ENCODE measurements around the gene P2RY8.
"Not testable (repeated sequence)": the region's sequence is repeated elsewhere in the genome, so short reads cannot be mapped to it uniquely, and the experiment has no call there.

P2RY8 gene

DNA sequence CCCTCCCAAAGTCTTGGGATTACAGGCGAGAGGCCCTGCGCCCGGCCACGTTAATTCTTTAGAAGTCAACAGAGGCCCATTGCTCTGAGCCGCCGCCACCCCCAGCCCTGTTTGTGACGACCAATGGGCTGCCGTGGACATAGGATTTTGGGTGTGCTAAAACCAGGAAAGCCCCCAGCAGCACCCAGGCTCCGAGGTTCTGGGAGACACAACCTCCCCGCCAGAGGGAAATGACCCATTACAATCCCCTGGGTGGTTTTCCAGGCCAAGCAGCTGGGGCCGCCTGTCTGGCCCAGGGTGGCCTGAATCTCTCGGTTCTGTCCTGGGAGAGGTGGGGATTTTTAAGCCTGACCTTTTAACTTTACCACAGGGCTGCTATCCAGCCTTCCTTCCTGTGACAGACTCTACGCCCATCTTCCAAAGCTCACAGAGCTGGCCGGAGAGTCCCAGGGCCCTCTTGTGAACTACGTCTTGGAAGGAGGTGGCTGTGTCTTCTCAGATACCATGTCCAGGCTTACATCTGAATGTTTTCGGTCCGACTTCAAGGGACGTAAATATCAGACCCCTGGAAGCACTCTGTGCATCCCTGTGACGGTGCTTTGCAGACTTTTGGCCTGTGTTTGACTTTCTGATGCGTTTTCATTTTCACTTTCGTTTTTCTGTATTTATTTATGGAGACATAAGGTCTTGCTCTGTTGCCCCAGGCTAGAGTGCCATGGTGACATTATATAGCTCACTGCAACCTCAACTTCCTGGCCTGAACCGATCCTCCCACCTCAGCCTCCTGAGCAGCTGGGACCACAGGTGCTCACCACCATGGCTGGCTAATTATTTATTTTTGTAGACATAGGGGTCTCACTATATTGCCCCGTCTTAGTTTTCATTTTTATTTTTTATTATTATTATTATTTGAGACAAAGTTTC is 36.0 kb downstream of the P2RY8 start:
- DNase-seq (ENCODE audit: low read depth) = no peak
- no peak overlapping the region for H3K4me3 ChIP-seq (ENCODE audit: control insufficient read depth, low read depth, low read length)
- TF ChIP-seq, protein P1, sequence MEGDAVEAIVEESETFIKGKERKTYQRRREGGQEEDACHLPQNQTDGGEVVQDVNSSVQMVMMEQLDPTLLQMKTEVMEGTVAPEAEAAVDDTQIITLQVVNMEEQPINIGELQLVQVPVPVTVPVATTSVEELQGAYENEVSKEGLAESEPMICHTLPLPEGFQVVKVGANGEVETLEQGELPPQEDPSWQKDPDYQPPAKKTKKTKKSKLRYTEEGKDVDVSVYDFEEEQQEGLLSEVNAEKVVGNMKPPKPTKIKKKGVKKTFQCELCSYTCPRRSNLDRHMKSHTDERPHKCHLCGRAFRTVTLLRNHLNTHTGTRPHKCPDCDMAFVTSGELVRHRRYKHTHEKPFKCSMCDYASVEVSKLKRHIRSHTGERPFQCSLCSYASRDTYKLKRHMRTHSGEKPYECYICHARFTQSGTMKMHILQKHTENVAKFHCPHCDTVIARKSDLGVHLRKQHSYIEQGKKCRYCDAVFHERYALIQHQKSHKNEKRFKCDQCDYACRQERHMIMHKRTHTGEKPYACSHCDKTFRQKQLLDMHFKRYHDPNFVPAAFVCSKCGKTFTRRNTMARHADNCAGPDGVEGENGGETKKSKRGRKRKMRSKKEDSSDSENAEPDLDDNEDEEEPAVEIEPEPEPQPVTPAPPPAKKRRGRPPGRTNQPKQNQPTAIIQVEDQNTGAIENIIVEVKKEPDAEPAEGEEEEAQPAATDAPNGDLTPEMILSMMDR (IDR thresholded peaks at IDR 0.05; ENCODE audit: control insufficient read depth, insufficient read depth, low read depth, low read length, missing control alignments) = no peak

DNA sequence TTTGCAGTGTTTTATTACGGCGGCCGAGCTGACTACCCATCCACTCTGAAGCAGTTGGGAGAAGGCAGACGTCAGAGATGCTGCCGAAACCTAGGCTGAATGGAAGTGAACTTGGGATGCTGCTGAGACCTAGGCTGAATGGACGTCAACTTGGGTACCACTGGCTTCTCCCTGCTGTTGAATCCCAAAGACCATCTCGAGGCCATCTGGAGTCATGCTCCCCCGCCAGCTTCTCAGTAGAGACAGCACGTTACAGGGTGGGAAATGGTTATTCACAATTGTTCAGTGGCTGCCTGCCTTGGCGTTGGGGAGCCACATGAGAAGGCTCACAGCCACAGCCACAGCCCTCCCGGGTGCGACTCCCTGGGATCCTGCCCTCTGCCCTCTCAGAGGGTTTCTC is 40.9 kb downstream of the P2RY8 start:
- TF ChIP-seq, protein P1 (IDR thresholded peaks at IDR 0.05; ENCODE audit: control insufficient read depth, insufficient read depth, low read depth, low read length, missing control alignments) = no peak
- H3K4me3 ChIP-seq (ENCODE audit: control insufficient read depth, low read depth, low read length) = no peak overlapping the region
- no peak for DNase-seq (ENCODE audit: low read depth)

DNA sequence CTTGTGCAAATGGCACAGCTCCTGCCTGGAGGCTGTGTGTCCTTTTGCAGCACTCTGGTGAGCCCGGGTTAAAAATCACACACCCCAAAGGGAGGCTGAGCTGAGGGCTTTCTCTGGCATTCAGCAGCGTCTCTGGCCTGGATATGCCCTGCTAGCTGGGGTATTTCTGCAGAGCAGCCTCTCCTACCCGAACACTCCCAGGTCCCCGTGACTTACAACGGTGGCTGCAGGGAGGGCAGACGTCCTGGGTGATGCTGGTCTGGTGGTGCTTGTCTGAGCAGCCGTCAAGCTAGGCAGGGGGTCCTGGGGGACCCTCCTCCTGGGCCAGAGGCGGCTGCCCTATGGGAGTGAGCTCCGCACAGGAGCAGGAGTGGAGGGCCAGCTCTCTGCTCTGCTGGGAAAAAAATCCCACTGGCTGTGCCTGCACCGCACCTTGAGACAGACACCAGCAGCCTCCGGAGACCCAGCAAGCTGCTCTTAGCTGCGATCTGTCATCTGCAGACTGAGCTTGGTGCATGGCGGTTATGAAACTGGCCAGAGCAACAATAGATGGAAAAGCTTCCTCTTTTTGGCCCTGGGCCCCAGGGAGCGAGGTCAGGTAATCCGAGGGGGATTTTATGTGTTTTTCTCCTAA is 43.0 kb downstream of the P2RY8 start:
- TF ChIP-seq, protein P1 (IDR thresholded peaks at IDR 0.05; ENCODE audit: control insufficient read depth, insufficient read depth, low read depth, low read length, missing control alignments) = no peak
- H3K4me3 ChIP-seq (ENCODE audit: control insufficient read depth, low read depth, low read length) = no peak overlapping the region
- DNase-seq (ENCODE audit: low read depth) = no peak

DNA sequence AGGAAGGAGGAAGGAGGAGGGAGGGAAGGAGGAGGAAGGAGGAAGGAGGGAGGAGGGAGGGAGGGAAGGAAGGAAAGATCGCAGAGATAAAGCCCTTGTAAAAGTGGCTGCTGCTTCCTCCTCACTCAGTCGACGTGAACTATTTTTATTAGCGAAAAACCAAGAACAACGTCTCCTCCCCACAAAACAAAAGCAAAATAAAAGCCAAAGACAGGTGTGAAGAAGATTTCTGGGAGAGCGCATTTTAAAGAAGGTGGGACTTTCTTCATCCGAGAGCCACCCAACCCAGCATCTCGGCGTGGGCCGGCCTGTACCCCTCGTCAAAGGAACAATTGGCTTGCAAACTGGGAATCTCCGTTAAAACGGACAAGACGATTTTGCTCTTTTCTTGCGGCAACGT is 43.6 kb downstream of the P2RY8 start:
- TF ChIP-seq, protein P1 (IDR thresholded peaks at IDR 0.05; ENCODE audit: control insufficient read depth, insufficient read depth, low read depth, low read length, missing control alignments) = no peak
- no peak for DNase-seq (ENCODE audit: low read depth)
- no peak overlapping the region for H3K4me3 ChIP-seq (ENCODE audit: control insufficient read depth, low read depth, low read length)

DNA sequence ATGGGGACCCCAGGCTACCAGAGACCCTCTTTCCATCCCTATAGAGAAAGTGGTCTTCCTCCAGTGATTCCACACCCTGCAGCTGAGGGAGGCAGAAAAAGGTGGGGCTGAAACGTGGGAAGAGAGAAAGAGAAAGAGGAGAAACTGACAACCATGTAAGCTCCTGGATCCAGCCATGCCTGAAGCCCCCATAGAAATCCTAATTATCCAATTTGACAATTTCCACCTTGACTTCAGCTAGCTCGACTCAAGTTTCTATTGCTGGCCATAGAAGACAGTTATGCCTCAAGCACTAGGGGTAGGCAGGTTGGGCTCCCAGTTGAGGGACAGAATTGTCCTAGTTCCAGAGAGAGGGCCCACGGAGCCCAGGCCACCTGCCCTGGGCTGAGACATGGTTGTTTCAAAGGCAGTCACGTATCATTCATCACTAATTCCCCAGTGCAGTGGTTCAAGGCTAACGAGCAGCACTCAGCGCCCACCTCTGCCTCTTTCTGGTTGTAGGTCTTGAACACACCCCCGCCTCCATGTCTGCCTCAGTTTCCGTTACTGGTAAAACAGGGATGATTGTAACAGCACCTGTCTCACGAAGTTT is 44.5 kb downstream of the P2RY8 start:
- H3K4me3 ChIP-seq (ENCODE audit: control insufficient read depth, low read depth, low read length) = no peak overlapping the region
- no peak for DNase-seq (ENCODE audit: low read depth)
- TF ChIP-seq, protein P1 (IDR thresholded peaks at IDR 0.05; ENCODE audit: control insufficient read depth, insufficient read depth, low read depth, low read length, missing control alignments) = no peak

DNA sequence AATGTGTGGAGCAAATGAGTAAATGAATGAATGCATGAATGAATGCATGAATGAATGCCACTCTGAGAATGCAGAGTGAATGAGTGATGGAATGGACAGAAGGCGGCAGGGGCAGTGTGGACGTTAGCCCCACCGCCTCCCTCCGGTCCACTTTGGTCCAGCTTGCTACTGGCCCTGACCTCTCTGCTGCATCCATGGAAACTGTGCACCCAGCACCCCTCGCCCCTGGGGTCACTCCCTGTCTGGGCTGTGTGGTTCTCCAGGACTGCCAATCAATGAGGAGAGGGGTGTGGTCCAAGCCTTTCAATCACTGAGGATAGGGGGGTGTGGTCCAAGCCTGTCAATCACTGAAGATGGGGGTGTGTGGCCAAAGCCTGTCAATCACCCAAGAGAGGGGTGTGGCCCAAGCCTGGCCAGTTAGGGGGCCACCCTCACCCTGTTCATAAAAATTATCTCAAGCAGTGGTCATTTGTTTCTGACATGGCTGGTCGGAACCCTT is 45.1 kb downstream of the P2RY8 start:
- no peak overlapping the region for H3K4me3 ChIP-seq (ENCODE audit: control insufficient read depth, low read depth, low read length)
- no peak for DNase-seq (ENCODE audit: low read depth)

DNA sequence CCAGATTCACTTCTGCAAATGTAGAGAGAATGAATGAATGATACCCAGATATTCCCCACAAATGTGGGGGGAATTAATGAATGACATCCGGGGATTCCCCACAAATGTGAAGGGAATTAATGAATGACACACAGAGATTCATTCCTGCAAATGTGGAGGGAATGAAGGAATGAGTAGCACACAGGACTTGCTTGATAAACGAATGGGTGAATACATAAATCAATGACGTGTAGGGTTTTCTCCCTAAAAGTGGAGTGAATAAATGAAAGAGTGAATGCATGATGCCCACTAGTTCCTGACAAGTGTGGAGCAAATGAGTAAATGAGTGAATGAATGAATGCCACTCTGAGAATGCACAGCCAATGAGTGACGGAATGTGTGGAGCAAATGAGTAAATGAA is 45.7 kb downstream of the P2RY8 start:
- not testable (repeated sequence) for DNase-seq (ENCODE audit: low read depth); H3K4me3 ChIP-seq (ENCODE audit: control insufficient read depth, low read depth, low read length)

More for the DNA sequence above, 45.1 kb downstream of the P2RY8 start:
- TF ChIP-seq, protein P1 (IDR thresholded peaks at IDR 0.05; ENCODE audit: control insufficient read depth, insufficient read depth, low read depth, low read length, missing control alignments) = no peak

DNA sequence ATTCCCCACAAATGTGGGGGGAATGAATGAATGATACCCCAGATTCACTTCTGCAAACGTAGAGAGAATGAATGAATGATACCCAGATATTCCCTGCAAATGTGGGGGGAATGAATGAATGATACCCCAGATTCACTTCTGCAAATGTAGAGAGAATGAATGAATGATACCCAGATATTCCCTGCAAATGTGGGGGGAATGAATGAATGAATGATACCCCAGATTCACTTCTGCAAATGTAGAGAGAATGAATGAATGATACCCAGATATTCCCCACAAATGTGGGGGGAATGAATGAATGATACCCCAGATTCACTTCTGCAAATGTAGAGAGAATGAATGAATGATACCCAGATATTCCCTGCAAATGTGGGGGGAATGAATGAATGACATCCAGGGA is 46.3 kb downstream of the P2RY8 start:
- DNase-seq (ENCODE audit: low read depth); H3K4me3 ChIP-seq (ENCODE audit: control insufficient read depth, low read depth, low read length): not testable (repeated sequence)

DNA sequence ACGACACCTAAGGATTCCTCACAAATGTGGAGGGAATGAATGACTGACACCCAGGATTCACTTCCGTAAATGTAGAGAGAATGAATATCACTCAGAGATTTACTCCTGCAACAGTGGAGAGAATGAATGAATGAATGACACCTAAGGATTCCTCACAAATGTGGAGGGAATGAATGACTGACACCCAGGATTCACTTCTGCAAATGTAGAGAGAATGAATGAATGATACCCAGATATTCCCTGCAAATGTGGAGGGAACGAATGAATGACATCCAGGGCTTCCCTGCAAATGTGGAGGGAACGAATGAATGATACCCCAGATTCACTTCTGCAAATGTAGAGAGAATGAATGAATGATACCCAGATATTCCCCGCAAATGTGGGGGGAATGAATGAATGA is 47.6 kb downstream of the P2RY8 start:
- DNase-seq (ENCODE audit: low read depth); H3K4me3 ChIP-seq (ENCODE audit: control insufficient read depth, low read depth, low read length): not testable (repeated sequence)
